GM12865 (cell line): ENCODE measurements around the gene UNG.
"Not testable (repeated sequence)": the region's sequence is repeated elsewhere in the genome, so short reads cannot be mapped to it uniquely, and the experiment has no call there.

Experiments used
- DNase-seq: peaks from one replicate; pipeline ENCODE4 v3.0.0; 2010; ENCODE audit warnings: low read depth
- H3K4me3 ChIP-seq: 2 replicates; pipeline ENCODE4 v1.5.1; 2011; ENCODE audit warnings: mild to moderate bottlenecking, low read depth, low read length, control low read depth
- TF ChIP-seq, protein P1 (sequence below): IDR thresholded peaks from 2 replicates; pipeline ENCODE4 v1.5.1; 2011; ENCODE audit warnings: low read length, control low read depth, low read depth, inconsistent platforms; ENCODE audit not compliant: insufficient read depth; ENCODE audit errors: missing control alignments

The UNG gene

GRCh38 chr12:109097435-109098182, at the start of gene UNG:
Gene UNG, plus strand, starts transcription at chr12:109097597. Its CDS starts 83 bp downstream, at chr12:109097680.
- DNase-seq: peak; percentile 97

DNA sequence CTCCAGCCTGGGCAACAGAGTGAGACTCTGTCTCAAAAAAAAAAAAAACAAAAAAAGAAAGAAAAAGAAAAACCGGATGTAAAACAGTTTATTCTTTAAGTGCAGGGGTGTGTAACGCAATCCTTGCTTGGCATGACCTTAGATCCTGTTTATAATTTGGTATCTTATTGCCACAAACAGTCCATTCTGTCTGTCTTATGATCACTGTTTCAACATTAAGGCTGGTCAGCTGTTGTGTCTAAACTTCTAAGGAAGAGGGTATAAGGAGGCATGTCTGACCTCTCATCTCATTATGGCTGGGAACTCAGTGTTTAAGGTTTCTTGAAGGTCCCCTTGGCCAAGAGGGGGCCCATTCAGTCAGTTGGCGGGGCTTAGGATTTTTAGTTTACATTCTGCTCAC, 48.7 kb upstream of the UNG start:
- DNase-seq, H3K4me3 ChIP-seq: not testable (repeated sequence)

More at GRCh38 chr12:109097435-109098182, at the start of gene UNG:
- TF ChIP-seq, protein P1, sequence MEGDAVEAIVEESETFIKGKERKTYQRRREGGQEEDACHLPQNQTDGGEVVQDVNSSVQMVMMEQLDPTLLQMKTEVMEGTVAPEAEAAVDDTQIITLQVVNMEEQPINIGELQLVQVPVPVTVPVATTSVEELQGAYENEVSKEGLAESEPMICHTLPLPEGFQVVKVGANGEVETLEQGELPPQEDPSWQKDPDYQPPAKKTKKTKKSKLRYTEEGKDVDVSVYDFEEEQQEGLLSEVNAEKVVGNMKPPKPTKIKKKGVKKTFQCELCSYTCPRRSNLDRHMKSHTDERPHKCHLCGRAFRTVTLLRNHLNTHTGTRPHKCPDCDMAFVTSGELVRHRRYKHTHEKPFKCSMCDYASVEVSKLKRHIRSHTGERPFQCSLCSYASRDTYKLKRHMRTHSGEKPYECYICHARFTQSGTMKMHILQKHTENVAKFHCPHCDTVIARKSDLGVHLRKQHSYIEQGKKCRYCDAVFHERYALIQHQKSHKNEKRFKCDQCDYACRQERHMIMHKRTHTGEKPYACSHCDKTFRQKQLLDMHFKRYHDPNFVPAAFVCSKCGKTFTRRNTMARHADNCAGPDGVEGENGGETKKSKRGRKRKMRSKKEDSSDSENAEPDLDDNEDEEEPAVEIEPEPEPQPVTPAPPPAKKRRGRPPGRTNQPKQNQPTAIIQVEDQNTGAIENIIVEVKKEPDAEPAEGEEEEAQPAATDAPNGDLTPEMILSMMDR: no peak
- H3K4me3 ChIP-seq: peak within 1 kb of the TSS; percentile 91

- not testable (repeated sequence) for DNase-seq, H3K4me3 ChIP-seq
Measured at GRCh38 chr12:109049794-109050193, 47.6 kb upstream of the UNG start.

GRCh38 chr12:109052097-109052413, 45.3 kb upstream of the UNG start:
- no peak for DNase-seq
- TF ChIP-seq, protein P1: no peak
- H3K4me3 ChIP-seq: peak overlapping the region; percentile 93

GRCh38 chr12:109052414-109053323, 44.7 kb upstream of the UNG start, which contains the start of gene USP30:
Gene USP30, plus strand, starts transcription at chr12:109052576. Its CDS starts 103 bp downstream, at chr12:109052679.
- peak; percentile 93 for DNase-seq
- TF ChIP-seq, protein P1: no peak
- H3K4me3 ChIP-seq: peak within 1 kb of the TSS; percentile 93

- DNase-seq: peak; percentile 64
Measured at GRCh38 chr12:109053382-109054123, 43.8 kb upstream of the UNG start.

GRCh38 chr12:109054124-109054513, 43.3 kb upstream of the UNG start:
- peak overlapping the region; percentile 93 for H3K4me3 ChIP-seq
- not testable (repeated sequence) for DNase-seq

More at GRCh38 chr12:109053382-109054123, 43.8 kb upstream of the UNG start:
- peak overlapping the region; percentile 93 for H3K4me3 ChIP-seq
- TF ChIP-seq, protein P1: no peak

DNA sequence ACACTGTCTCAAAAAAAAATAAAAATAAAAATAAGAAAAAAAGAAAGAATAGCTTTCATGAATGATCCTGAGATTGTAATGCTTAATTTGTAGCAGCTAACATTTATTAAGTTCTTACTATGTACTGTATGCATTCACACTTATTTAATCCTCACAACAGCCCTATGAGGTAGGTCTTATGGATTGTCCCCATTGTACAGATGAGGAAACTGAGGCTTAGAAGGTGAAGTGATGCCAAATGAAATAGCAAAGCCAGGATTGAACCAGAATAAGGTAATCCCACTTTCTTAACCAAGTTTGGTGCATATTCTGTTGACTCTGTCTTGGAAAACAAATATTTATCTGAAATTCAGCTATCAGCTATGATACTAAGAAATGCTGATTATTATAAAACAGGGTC, 42.9 kb upstream of the UNG start:
- DNase-seq: no peak
- TF ChIP-seq, protein P1: no peak
- peak overlapping the region; percentile 93 for H3K4me3 ChIP-seq
